ENCODE measurements around the gene STXBP5.

DNA sequence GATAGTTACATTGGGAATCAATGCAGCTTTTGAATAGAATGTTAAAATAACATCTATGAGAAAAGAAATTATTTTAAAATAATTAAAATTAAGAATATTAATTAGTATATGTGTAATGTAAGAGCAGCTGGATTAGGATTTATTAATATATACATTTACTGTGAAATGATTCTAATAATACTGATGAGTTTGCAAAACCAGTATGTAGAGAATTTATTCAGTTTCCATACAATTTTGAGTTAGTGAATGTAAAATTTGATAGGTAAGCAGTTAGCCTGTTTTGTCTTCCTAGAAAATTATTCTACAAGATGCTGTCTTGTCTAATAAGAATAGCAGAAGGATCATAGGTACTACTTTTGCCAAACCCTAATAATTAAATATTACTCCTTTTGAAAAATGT lies 70.6 kb downstream of the STXBP5 start:
- TF ChIP-seq, protein P1, sequence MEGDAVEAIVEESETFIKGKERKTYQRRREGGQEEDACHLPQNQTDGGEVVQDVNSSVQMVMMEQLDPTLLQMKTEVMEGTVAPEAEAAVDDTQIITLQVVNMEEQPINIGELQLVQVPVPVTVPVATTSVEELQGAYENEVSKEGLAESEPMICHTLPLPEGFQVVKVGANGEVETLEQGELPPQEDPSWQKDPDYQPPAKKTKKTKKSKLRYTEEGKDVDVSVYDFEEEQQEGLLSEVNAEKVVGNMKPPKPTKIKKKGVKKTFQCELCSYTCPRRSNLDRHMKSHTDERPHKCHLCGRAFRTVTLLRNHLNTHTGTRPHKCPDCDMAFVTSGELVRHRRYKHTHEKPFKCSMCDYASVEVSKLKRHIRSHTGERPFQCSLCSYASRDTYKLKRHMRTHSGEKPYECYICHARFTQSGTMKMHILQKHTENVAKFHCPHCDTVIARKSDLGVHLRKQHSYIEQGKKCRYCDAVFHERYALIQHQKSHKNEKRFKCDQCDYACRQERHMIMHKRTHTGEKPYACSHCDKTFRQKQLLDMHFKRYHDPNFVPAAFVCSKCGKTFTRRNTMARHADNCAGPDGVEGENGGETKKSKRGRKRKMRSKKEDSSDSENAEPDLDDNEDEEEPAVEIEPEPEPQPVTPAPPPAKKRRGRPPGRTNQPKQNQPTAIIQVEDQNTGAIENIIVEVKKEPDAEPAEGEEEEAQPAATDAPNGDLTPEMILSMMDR (IDR thresholded peaks at IDR 0.05; ENCODE audit: low read depth, low read length), result no peak
- no peak for TF ChIP-seq EZH2phosphoT487 (IDR thresholded peaks at IDR 0.05; ENCODE audit: low read depth)
